BJ (cell line): Measurements from ENCODE around the gene FICD. TPM values are rescaled to one million over a fixed set of nuclear protein-coding genes. Genes with fewer than 3 reads are reported as not detected.

Experiments
- CTCF ChIA-PET: fragments of 350-600 bp; formaldehyde crosslinking; extraction: SDS; loops from one replicate; lab custom pipeline; 2021; ENCODE audit warnings: antibody characterized with exemption, inconsistent platforms; lab: Yijun Ruan, JAX
- POLR2A ChIA-PET: fragments of 300-600 bp; sonication (Branson Sonifier 250); formaldehyde crosslinking; extraction: SDS; loops from one replicate; lab custom pipeline; 2021; ENCODE audit warnings: antibody characterized with exemption; lab: Charles Lee
- DNase-seq: peaks from one replicate; pipeline ENCODE4 v3.0.0-alpha.2; 2011; ENCODE audit warnings: low read depth
- H3K27me3 ChIP-seq: 2 replicates; pipeline ENCODE4 v1.6.0; 2011; ENCODE audit warnings: low read length; ENCODE audit not compliant: control insufficient read depth, insufficient read depth
- H3K36me3 ChIP-seq: 2 replicates; pipeline ENCODE4 v1.5.1; 2011; ENCODE audit warnings: low read length; ENCODE audit not compliant: control insufficient read depth, insufficient read depth
- H3K4me3 ChIP-seq: 2 replicates; pipeline ENCODE4 v1.5.1; 2011; ENCODE audit warnings: low read depth, mild to moderate bottlenecking, control low read depth, low read length
- CTCF ChIP-seq: IDR thresholded peaks from 2 replicates; pipeline ENCODE4 v1.5.1; 2011; ENCODE audit warnings: low read depth, mild to moderate bottlenecking, control low read depth, inconsistent platforms, low read length, moderate library complexity; ENCODE audit not compliant: insufficient read depth
- polyA plus RNA-seq: library from polyadenylated mRNA; depleted of rRNA; stranded (reverse); fragments of >200 nt; gene quantifications from 2 replicates; pipeline ENCODE4 v1.2.3, GENCODE V29; 2011

FICD gene
- polyA plus RNA-seq, 1 experiment = 1.9 TPM

DNA sequence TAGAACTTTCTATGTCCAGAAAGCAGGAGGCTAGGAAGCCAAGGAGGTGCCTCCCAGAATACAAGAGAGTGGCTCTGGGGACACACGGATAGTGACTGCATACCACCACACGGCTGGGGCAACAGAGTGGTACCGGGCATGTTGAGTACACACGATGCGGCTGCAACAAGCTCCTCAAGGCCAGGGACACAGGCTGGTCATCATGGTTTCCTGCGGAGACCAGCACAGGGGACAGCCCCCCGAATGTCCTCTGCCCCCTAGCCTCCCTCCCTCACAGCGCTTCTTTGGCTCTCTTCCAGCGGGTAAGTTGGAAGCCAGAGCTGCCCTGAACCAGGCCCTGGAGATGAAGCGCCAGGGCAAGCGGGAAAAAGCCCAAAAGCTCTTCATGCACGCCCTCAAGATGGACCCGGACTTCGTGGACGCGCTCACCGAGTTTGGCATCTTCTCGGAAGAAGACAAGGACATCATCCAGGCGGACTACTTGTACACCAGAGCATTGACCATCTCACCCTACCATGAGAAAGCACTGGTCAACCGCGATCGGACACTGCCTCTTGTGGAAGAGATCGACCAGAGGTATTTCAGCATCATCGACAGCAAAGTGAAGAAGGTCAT, 3.1 kb downstream of the FICD start:
- CTCF ChIA-PET = no interaction called here
- POLR2A ChIA-PET = no interaction called here
- no peak for DNase-seq
- Histone ChIP-seq H3K4me3 (no peak overlapping the region), H3K36me3 (peaks cover 16% of the 10 kb centered on the region), H3K27me3 (no peaks in the 10 kb centered on the region)
- TF ChIP-seq CTCF = no peak

DNA sequence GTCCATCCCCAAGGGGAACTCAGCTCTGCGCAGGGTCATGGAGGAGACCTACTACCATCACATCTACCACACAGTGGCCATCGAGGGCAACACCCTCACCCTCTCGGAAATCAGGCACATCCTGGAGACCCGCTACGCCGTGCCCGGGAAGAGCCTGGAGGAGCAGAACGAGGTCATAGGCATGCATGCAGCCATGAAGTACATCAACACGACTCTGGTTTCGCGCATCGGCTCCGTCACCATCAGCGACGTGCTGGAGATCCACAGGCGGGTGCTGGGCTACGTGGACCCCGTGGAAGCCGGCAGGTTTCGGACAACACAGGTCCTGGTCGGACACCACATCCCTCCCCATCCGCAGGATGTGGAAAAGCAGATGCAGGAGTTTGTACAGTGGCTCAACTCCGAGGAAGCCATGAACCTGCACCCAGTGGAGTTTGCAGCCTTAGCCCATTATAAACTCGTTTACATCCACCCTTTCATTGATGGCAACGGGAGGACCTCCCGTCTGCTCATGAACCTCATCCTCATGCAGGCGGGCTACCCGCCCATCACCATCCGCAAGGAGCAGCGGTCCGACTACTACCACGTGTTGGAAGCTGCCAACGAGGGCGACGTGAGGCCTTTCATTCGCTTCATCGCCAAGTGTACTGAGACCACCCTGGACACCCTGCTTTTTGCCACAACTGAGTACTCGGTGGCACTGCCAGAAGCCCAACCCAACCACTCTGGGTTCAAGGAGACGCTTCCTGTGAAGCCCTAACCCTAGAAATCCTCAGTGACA, 3.8 kb downstream of the FICD start:
- no peak for TF ChIP-seq CTCF
- POLR2A ChIA-PET = no interaction called here
- no peaks in the 10 kb centered on the region for H3K27me3 ChIP-seq
- H3K4me3 ChIP-seq = no peak overlapping the region
- peaks cover 20% of the 10 kb centered on the region for H3K36me3 ChIP-seq
- no peak for DNase-seq
- CTCF ChIA-PET = interaction anchor here (1.0 to 1.4 kb wide), 2 partner anchors 11 to 12 kb away, joined by 3 read pairs; no protein-coding TSS in a partner anchor

DNA sequence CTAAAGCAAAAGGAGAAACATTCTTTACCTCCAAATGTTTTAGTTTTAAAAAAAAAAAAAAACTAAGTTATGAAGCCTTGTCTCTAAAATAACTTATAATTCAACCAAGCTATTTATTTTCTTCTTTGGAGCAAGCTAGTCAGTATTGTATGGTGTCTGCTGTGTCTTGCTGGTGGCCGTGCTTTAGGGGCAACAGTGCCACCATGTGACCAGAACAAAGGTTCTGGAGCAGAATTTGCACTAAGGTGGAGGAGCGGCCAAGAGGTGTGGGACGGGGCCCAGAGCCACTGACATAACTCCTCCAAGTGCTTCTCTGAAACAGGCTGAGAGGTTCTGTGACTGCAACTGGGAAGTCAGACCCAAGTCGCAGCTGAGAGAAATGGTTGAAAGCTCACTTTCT, 4.5 kb downstream of the FICD start:
- ChIA-PET POLR2A (no interaction called here), CTCF (interaction anchor here (1.0 to 1.4 kb wide), 2 partner anchors 10 to 13 kb away, joined by 3 read pairs; no protein-coding TSS in a partner anchor)
- no peak overlapping the region for H3K4me3 ChIP-seq
- H3K27me3 ChIP-seq = no peaks in the 10 kb centered on the region
- H3K36me3 ChIP-seq = peaks cover 27% of the 10 kb centered on the region
- no peak for TF ChIP-seq CTCF
- no peak for DNase-seq

DNA sequence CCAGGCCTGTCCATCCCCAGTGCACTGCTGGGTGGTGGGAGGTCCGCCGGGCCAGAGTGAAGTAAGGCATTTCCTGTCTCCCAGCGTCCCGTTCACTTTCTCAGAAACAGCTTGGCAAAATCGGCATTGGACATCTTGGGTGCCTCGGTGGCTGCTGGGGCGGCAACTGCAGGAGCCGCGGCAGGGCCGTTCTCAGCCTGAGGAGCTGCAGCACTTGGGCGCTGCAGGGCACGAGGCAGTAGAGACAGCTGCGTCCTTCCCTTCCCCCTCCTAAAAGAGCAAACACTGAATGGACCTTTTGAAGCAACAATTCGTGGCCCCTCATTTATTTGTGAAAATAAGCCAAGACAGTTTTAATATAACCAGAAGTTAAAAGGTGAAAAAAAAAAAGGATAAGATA, 8.3 kb downstream of the FICD start:
- Histone ChIP-seq H3K36me3 (peaks cover 40% of the 10 kb centered on the region), H3K27me3 (no peaks in the 10 kb centered on the region), H3K4me3 (no peak overlapping the region)
- no peak for TF ChIP-seq CTCF
- DNase-seq = no peak
- ChIA-PET POLR2A (no interaction called here), CTCF (interaction anchor here (0.7 to 1.3 kb wide), 2 partner anchors 9 to 10 kb away, joined by 3 read pairs; no protein-coding TSS in a partner anchor)

- no peak for DNase-seq
- TF ChIP-seq CTCF = no peak
- Histone ChIP-seq H3K4me3 (no peak overlapping the region), H3K36me3 (peaks cover 43% of the 10 kb centered on the region), H3K27me3 (no peaks in the 10 kb centered on the region)
- ChIA-PET POLR2A (no interaction called here), CTCF (interaction anchor here (1.5 kb wide), 1 partner anchor 94 kb away, joined by 3 read pairs; no protein-coding TSS in a partner anchor)
These were observed 10.6 kb downstream of the FICD start for GRCh38 chr12:108525681-108526080.
